ENCODE measurements around the gene CTNNA2. TPM values are rescaled to one million over a fixed set of nuclear protein-coding genes. Genes with fewer than 3 reads are reported as not detected.

CTNNA2 gene
- total RNA-seq, 1 donor from 2014 or later: 2.9 TPM

GRCh38 chr2:80529466-80530165 lies 1016.8 kb downstream of the CTNNA2 start:
- Histone ChIP-seq H3K27me3 (no peaks in the 10 kb centered on the region), H3K36me3 (no peaks in the 10 kb centered on the region), H3K4me3 (no peak overlapping the region), H3K9me3 (no peaks in the 10 kb centered on the region), H3K27ac (no peak overlapping the region), H3K4me1 (no peaks in the 10 kb centered on the region)
- DNase-seq (ENCODE audit: extremely low spot score in 2 of 2): no peak
- intact Hi-C loops (cut with DNase I): no loop called here
- no peak for TF ChIP-seq POLR2AphosphoS5 (IDR thresholded peaks at IDR 0.05; ENCODE audit: insufficient read depth in 1 of 2, low read depth in 1 of 2)
- no peak for TF ChIP-seq POLR2A (IDR thresholded peaks at IDR 0.05)
- TF ChIP-seq CTCF (IDR thresholded peaks at IDR 0.05): no peak

GRCh38 chr2:80530442-80531064 lies 1017.7 kb downstream of the CTNNA2 start:
- intact Hi-C loops (cut with DNase I): no loop called here
- H3K27ac ChIP-seq: no peak overlapping the region
- H3K9me3 ChIP-seq: no peaks in the 10 kb centered on the region
- no peak overlapping the region for H3K4me3 ChIP-seq
- no peak for DNase-seq (ENCODE audit: extremely low spot score in 2 of 2)
- H3K27me3 ChIP-seq: no peaks in the 10 kb centered on the region
- no peaks in the 10 kb centered on the region for H3K36me3 ChIP-seq
- H3K4me1 ChIP-seq: no peaks in the 10 kb centered on the region
- TF ChIP-seq POLR2A (IDR thresholded peaks at IDR 0.05) (no peak), POLR2AphosphoS5 (IDR thresholded peaks at IDR 0.05; ENCODE audit: insufficient read depth in 1 of 2, low read depth in 1 of 2) (no peak), CTCF (IDR thresholded peaks at IDR 0.05) (no peak)

GRCh38 chr2:80531319-80531718 lies 1018.5 kb downstream of the CTNNA2 start:
- no peak overlapping the region for H3K4me3 ChIP-seq
- TF ChIP-seq CTCF (IDR thresholded peaks at IDR 0.05) (no peak), POLR2AphosphoS5 (IDR thresholded peaks at IDR 0.05; ENCODE audit: insufficient read depth in 1 of 2, low read depth in 1 of 2) (no peak), POLR2A (IDR thresholded peaks at IDR 0.05) (no peak)
- H3K4me1 ChIP-seq: no peaks in the 10 kb centered on the region
- H3K27me3 ChIP-seq: no peaks in the 10 kb centered on the region
- no peaks in the 10 kb centered on the region for H3K9me3 ChIP-seq
- no peaks in the 10 kb centered on the region for H3K36me3 ChIP-seq
- no peak for DNase-seq (ENCODE audit: extremely low spot score in 2 of 2)
- intact Hi-C loops (cut with DNase I): no loop called here
- no peak overlapping the region for H3K27ac ChIP-seq

DNA sequence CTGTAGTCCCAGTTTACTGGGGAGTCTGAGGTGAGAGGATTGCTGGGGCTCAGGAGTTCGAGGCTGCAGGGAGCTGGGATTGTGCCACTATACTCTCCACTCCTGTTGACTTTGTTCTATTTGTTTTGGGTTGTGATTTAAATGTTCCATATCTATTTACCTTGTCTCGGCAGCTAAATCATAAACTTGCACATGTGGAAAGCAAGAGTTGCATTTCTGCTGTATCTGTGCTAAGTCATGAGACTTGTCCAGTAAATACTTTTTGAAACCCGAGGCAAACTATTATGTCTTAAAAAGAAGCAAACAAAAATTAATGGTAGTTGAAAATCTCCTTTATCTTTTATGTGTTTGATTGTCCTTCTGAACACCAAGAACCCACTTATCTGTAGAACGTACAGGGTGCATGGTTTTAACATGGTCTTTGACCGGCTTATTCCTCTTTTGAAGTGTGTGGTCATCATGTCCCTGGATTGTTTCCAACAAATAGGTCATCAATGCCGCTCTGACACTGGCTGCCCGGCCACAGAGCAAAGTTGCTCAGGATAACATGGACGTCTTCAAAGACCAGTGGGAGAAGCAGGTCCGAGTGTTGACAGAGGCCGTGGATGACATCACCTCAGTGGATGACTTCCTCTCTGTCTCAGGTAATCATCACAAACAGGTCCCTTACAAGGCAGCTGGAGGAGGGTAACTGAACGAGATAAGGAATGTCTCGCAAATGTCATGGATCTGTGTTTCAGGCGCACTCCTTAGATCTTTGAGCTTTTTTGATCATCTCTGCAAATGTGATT lies 1032.8 kb downstream of the CTNNA2 start:
- H3K36me3 ChIP-seq: no peaks in the 10 kb centered on the region
- no peak for DNase-seq (ENCODE audit: extremely low spot score in 2 of 2)
- no peaks in the 10 kb centered on the region for H3K9me3 ChIP-seq
- intact Hi-C loops (cut with DNase I): no loop called here
- H3K4me3 ChIP-seq: no peak overlapping the region
- H3K27me3 ChIP-seq: no peaks in the 10 kb centered on the region
- H3K27ac ChIP-seq: no peak overlapping the region
- no peaks in the 10 kb centered on the region for H3K4me1 ChIP-seq
- no peak for TF ChIP-seq POLR2AphosphoS5 (IDR thresholded peaks at IDR 0.05; ENCODE audit: insufficient read depth in 1 of 2, low read depth in 1 of 2)
- no peak for TF ChIP-seq POLR2A (IDR thresholded peaks at IDR 0.05)
- no peak for TF ChIP-seq CTCF (IDR thresholded peaks at IDR 0.05)

Data from vagina (tissue), 2 donors.